B cell (primary cell): ENCODE results near the gene SMAP1.

ENCODE experiments used
- EZH2 ChIP-seq: IDR thresholded peaks from 2 replicates; pipeline ENCODE4 v1.6.1; 2012; ENCODE audit warnings: borderline replicate concordance, low read depth, mild to moderate bottlenecking, moderate library complexity, low read length; ENCODE audit not compliant: insufficient read depth, poor library complexity, severe bottlenecking
- TF ChIP-seq, protein P1 (sequence below): fragments of 200-600 bp; IDR thresholded peaks from one replicate; pipeline ENCODE4 v1.8.0; 2022; ENCODE audit warnings: antibody characterized with exemption, mild to moderate bottlenecking

DNA sequence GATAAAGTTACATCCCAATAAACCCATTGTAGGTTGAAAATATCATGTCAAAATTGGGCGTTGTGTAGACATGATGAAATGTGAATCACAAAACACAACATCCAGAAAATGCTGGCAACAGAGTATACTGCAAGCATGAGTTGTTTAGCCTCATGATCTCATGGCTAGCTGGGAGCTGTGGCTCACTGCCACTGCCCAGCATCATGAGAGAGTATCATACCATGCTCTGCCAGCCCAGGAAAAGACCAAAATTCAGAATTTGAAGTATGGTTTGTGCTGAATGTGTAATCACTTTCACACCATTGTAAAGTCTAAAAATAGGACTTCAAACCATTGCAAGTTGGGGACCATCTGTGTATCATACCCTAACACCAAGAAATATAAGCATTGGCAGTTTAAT lies 45.2 kb upstream of the SMAP1 start:
- TF ChIP-seq EZH2 = no peak
- TF ChIP-seq, protein P1, sequence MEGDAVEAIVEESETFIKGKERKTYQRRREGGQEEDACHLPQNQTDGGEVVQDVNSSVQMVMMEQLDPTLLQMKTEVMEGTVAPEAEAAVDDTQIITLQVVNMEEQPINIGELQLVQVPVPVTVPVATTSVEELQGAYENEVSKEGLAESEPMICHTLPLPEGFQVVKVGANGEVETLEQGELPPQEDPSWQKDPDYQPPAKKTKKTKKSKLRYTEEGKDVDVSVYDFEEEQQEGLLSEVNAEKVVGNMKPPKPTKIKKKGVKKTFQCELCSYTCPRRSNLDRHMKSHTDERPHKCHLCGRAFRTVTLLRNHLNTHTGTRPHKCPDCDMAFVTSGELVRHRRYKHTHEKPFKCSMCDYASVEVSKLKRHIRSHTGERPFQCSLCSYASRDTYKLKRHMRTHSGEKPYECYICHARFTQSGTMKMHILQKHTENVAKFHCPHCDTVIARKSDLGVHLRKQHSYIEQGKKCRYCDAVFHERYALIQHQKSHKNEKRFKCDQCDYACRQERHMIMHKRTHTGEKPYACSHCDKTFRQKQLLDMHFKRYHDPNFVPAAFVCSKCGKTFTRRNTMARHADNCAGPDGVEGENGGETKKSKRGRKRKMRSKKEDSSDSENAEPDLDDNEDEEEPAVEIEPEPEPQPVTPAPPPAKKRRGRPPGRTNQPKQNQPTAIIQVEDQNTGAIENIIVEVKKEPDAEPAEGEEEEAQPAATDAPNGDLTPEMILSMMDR = no peak
